Suprapubic skin (tissue), 4 donors: ENCODE results near the gene CCDC184. TPM values are rescaled to one million over a fixed set of nuclear protein-coding genes. Genes with fewer than 3 reads are reported as not detected.
A peak's percentile ranks its signal among the peaks of the same experiment; 100 is the strongest.

Experiments
- DNase-seq, 2 donors: peaks; one replicate each; pipeline ENCODE4 v3.0.0-alpha.2; 2019; ENCODE audit warnings: low spot score in 2 of 2
- H3K27ac ChIP-seq: fragments of 200-600 bp; sonication (generic); one replicate; pipeline ENCODE4 v1.5.1; 2019
- H3K27me3 ChIP-seq: fragments of 200-600 bp; sonication (generic); one replicate; pipeline ENCODE4 v1.5.1; 2019
- H3K36me3 ChIP-seq: fragments of 200-600 bp; sonication (generic); one replicate; pipeline ENCODE4 v1.5.1; 2019
- H3K4me1 ChIP-seq: fragments of 200-600 bp; sonication (generic); one replicate; pipeline ENCODE4 v1.5.1; 2019
- H3K4me3 ChIP-seq: fragments of 200-600 bp; sonication (generic); one replicate; pipeline ENCODE4 v1.5.1; 2019; ENCODE audit warnings: mild to moderate bottlenecking
- H3K9me3 ChIP-seq: fragments of 200-600 bp; sonication (generic); one replicate; pipeline ENCODE4 v1.5.1; 2019
- EP300 ChIP-seq: sonication (generic); formaldehyde crosslinking; IDR thresholded peaks from one replicate; pipeline ENCODE4 v1.6.1; 2017; ENCODE audit warnings: antibody characterized with exemption
- POLR2A ChIP-seq, 2 donors: fragments of 450-650 bp; IDR thresholded peaks; one replicate each; pipeline ENCODE4 v1.6.1; 2017; ENCODE audit warnings: antibody characterized with exemption in 2 of 2, mild to moderate bottlenecking in 2 of 2, moderate library complexity in 2 of 2
- POLR2AphosphoS5 ChIP-seq, 3 donors: sonication (generic); formaldehyde crosslinking; IDR thresholded peaks; one replicate each; pipeline ENCODE4 v1.6.1; 2017; ENCODE audit warnings: antibody characterized with exemption in 3 of 3
- whole genome bisulfite sequencing: methylation state at CpG from one replicate; pipeline ENCODE4 v1.1.5; 2018; 5-methylcytosine and 5-hydroxymethylcytosine counted together
- total RNA-seq, 4 donors: library from RNA; depleted of rRNA; stranded (reverse); fragments of >200 nt; gene quantifications; one replicate each; pipeline ENCODE4 v1.1.0, GENCODE V29; 2016
- TF ChIP-seq, protein P1 (sequence below), 2 donors: fragments of 200-600 bp in 1 of 2; fragments of 450-650 bp in 1 of 2; sonication (generic) in 1 of 2; IDR thresholded peaks; one replicate each; pipeline ENCODE4 v1.5.1; 2016 to 2019; ENCODE audit warnings: antibody characterized with exemption in 2 of 2, mild to moderate bottlenecking in 1 of 2, moderate library complexity in 1 of 2

Gene CCDC184
- total RNA-seq, 4 donors from 2014 or later, result 0.19 to 0.83 (median 0.60) TPM

DNA sequence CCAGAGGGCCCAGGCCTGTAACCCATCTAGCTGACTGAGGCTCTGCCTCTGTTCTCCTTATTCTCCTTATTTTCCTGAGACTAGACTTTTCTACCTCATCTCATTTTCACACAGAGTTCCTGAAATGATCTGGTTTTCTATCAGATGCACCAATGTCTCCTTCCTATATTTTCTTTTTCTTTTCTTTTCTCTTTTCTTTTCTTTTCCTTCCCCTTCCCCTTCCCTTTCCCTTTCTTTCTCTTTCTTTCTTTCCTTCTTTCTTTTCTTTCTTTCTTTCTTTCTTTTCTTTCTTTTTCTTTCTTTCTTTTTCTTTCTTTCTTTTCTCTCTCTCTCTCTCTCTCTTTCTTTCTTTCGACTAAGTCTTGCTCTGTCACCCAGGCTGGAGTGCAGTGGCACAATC, 3.0 kb upstream of the CCDC184 start:
- no peak for TF ChIP-seq POLR2A (IDR thresholded peaks at IDR 0.05)
- no peak for TF ChIP-seq POLR2AphosphoS5 (IDR thresholded peaks at IDR 0.05)
- no peak for TF ChIP-seq EP300
- TF ChIP-seq, protein P1, sequence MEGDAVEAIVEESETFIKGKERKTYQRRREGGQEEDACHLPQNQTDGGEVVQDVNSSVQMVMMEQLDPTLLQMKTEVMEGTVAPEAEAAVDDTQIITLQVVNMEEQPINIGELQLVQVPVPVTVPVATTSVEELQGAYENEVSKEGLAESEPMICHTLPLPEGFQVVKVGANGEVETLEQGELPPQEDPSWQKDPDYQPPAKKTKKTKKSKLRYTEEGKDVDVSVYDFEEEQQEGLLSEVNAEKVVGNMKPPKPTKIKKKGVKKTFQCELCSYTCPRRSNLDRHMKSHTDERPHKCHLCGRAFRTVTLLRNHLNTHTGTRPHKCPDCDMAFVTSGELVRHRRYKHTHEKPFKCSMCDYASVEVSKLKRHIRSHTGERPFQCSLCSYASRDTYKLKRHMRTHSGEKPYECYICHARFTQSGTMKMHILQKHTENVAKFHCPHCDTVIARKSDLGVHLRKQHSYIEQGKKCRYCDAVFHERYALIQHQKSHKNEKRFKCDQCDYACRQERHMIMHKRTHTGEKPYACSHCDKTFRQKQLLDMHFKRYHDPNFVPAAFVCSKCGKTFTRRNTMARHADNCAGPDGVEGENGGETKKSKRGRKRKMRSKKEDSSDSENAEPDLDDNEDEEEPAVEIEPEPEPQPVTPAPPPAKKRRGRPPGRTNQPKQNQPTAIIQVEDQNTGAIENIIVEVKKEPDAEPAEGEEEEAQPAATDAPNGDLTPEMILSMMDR (IDR thresholded peaks at IDR 0.05), result no peak
- peaks cover 37% of the 10 kb centered on the region for H3K4me1 ChIP-seq
- H3K9me3 ChIP-seq, result no peaks in the 10 kb centered on the region
- peaks cover 54% of the 10 kb centered on the region for H3K27me3 ChIP-seq
- no peak overlapping the region for H3K4me3 ChIP-seq
- no peaks in the 10 kb centered on the region for H3K36me3 ChIP-seq
- H3K27ac ChIP-seq, result no peak overlapping the region
- WGBS, result 91% methylated on average over 1 of the region's 1 CpG
- no peak for DNase-seq

DNA sequence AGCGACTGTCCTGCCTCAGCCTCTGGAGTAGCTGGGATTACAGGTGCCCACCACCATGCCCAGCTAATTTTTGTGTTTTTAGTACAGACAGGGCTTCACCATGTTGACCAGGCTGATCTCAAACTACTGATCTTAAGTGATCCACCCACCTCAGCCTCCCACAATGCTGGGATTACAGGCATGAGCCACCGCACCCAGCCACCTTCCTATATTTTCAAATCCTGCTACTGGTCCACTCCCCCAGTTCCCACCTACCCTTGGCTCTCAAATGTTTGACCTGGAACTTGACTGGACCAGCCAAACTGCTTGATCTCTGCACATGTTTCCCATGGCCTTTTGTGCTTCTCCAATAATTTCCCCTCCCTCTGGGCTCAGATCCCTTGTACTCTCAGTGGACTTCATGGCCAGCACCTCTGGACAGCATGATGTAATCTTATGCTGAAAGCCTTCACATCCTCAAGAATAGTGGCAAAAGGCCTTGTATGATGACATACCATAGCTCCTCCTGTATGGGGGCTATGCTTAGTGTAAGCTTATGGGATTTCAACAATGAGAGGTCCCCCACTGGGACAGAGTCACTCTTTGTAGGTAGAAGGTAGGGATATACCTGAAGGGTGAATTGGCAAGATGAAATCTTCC, 2.5 kb upstream of the CCDC184 start:
- Histone ChIP-seq H3K4me1 (peaks cover 33% of the 10 kb centered on the region), H3K27me3 (peaks cover 60% of the 10 kb centered on the region), H3K4me3 (no peak overlapping the region), H3K36me3 (no peaks in the 10 kb centered on the region), H3K9me3 (no peaks in the 10 kb centered on the region), H3K27ac (no peak overlapping the region)
- DNase-seq, result no peak
- WGBS, result 81% methylated on average over 2 of the region's 2 CpGs
- TF ChIP-seq, protein P1 (IDR thresholded peaks at IDR 0.05), result no peak
- TF ChIP-seq POLR2A (IDR thresholded peaks at IDR 0.05) (no peak), POLR2AphosphoS5 (IDR thresholded peaks at IDR 0.05) (no peak), EP300 (no peak)

DNA sequence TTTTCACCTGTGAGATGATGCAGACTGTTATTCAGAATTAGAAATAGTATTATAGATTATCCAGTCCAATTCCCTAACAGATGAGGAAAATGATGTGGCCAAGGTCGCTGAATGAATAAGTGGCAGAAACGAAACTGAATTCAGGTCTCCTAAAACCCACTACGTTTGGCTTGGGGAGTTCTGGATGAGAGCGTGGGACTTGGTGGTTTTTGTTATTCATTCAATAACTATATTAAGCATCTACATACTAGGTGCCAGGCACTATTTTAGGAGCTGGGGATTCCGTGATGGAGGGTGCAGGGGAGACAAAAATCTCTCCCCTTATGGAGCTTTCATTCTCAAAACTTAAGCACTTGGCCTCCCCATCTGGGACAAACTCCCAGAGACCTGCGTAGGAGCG, 813 bp upstream of the CCDC184 start:
- Histone ChIP-seq H3K9me3 (no peaks in the 10 kb centered on the region), H3K4me3 (peak overlapping the region; percentile 70), H3K27me3 (peaks cover 64% of the 10 kb centered on the region), H3K4me1 (peaks cover 33% of the 10 kb centered on the region), H3K36me3 (no peaks in the 10 kb centered on the region), H3K27ac (no peak overlapping the region)
- WGBS, result 13% methylated on average over 7 of the region's 7 CpGs
- TF ChIP-seq POLR2A (IDR thresholded peaks at IDR 0.05) (no peak), POLR2AphosphoS5 (IDR thresholded peaks at IDR 0.05) (no peak), EP300 (no peak)
- TF ChIP-seq, protein P1 (IDR thresholded peaks at IDR 0.05), result no peak
- DNase-seq, result no peak

DNA sequence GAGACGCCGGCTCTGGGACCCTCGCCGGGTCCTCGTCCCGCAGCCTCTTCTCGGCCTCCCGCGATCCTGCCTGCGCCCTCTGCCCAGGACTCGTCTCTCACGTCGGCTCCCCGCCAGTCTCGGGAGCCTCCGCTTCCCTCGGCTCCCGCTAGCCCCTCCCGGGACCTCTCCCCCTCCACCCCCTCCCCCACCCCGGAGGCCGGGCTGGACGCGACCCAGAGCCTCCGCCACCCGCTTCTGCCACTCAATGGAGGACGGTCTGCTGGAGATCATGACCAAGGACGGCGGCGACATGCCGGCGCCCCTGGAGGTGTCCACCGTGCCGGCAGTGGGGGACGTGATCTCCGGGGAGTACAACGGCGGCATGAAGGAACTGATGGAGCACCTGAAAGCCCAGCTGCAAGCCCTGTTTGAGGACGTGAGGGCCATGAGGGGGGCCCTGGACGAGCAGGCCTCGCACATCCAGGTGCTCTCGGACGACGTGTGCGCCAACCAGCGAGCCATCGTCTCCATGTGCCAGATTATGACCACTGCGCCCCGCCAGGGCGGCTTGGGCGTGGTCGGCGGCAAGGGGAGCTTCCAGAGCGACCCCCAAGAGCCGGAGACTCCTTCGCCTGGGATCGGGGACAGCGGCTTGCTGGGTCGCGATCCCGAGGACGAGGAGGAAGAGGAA, 568 bp downstream of the CCDC184 start:
- Histone ChIP-seq H3K36me3 (no peaks in the 10 kb centered on the region), H3K4me3 (peak overlapping the region; percentile 70), H3K9me3 (no peaks in the 10 kb centered on the region), H3K27ac (no peak overlapping the region), H3K27me3 (peaks cover 53% of the 10 kb centered on the region), H3K4me1 (peaks cover 33% of the 10 kb centered on the region)
- 1% methylated on average over 15 of the region's 61 CpGs for WGBS
- no peak for DNase-seq
- no peak for TF ChIP-seq POLR2AphosphoS5 (IDR thresholded peaks at IDR 0.05)
- no peak for TF ChIP-seq POLR2A (IDR thresholded peaks at IDR 0.05)
- TF ChIP-seq, protein P1 (IDR thresholded peaks at IDR 0.05), result no peak
- no peak for TF ChIP-seq EP300

DNA sequence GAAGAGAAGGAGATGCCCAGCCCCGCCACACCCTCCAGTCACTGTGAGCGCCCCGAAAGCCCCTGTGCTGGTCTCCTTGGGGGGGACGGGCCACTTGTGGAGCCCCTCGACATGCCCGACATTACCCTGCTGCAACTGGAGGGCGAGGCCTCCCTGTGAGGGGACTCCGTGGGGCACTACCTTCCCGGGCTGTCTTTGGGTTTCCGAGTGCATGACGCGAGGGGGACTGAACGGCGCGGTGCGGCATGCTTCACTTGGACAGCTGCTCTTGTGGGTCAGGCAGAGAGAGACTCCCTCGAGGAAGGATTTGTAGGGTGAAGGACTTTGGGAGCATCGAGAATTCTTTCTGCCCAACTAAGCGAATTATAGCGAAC, 1.1 kb downstream of the CCDC184 start:
- TF ChIP-seq EP300 (no peak), POLR2AphosphoS5 (IDR thresholded peaks at IDR 0.05) (no peak), POLR2A (IDR thresholded peaks at IDR 0.05) (no peak)
- TF ChIP-seq, protein P1 (IDR thresholded peaks at IDR 0.05), result no peak
- no peak for DNase-seq
- 4% methylated on average over 4 of the region's 20 CpGs for WGBS
- Histone ChIP-seq H3K27me3 (peaks cover 53% of the 10 kb centered on the region), H3K36me3 (no peaks in the 10 kb centered on the region), H3K27ac (no peak overlapping the region), H3K9me3 (no peaks in the 10 kb centered on the region), H3K4me3 (peak overlapping the region; percentile 70), H3K4me1 (peaks cover 33% of the 10 kb centered on the region)
